Endothelial cell (in vitro differentiated cells): Measurements from ENCODE around the gene DZIP1. TPM values are rescaled to one million over a fixed set of nuclear protein-coding genes. Genes with fewer than 3 reads are reported as not detected.

Source experiments
- DNase-seq: peaks from one replicate; pipeline ENCODE4 v3.0.0; 2021; ENCODE audit warnings: low spot score
- H3K27ac Mint-ChIP-seq: one replicate; pipeline ENCODE4 v1.8.0; 2021; ENCODE audit warnings: mixed read lengths, inconsistent platforms; ENCODE audit not compliant: unreplicated experiment
- H3K27me3 Mint-ChIP-seq: one replicate; pipeline ENCODE4 v1.8.0; 2021; ENCODE audit warnings: mild to moderate bottlenecking, moderate library complexity, mixed read lengths, inconsistent platforms; ENCODE audit not compliant: unreplicated experiment
- H3K36me3 Mint-ChIP-seq: one replicate; pipeline ENCODE4 v1.8.0; 2021; ENCODE audit warnings: mild to moderate bottlenecking, low read depth, mixed read lengths, inconsistent platforms; ENCODE audit not compliant: unreplicated experiment
- H3K4me1 Mint-ChIP-seq: one replicate; pipeline ENCODE4 v1.8.0; 2021; ENCODE audit warnings: mild to moderate bottlenecking, mixed read lengths, inconsistent platforms; ENCODE audit not compliant: unreplicated experiment
- H3K4me3 Mint-ChIP-seq: one replicate; pipeline ENCODE4 v1.8.0; 2021; ENCODE audit warnings: mild to moderate bottlenecking, mixed read lengths, inconsistent platforms; ENCODE audit not compliant: unreplicated experiment
- H3K9me3 Mint-ChIP-seq: one replicate; pipeline ENCODE4 v1.8.0; 2021; ENCODE audit warnings: mixed read lengths, inconsistent platforms; ENCODE audit not compliant: unreplicated experiment
- total RNA-seq: library from RNA; stranded (reverse); fragmentation: NEBNext Ultra II Directional; extraction: Animal tissue kit (Norgen Biotek cat#: 25700); gene quantifications from one replicate; pipeline ENCODE4 v1.2.1, GENCODE V29; 2021; ENCODE audit not compliant: unreplicated experiment
- TF ChIP-seq, protein P1 (sequence below): fragments of 200-600 bp; sonication (generic); IDR thresholded peaks from one replicate; pipeline ENCODE4 v1.5.0; 2021; ENCODE audit warnings: antibody characterized with exemption; ENCODE audit not compliant: unreplicated experiment

DZIP1 gene
- total RNA-seq, 1 donor from 2014 or later = 39.7 TPM

DNA sequence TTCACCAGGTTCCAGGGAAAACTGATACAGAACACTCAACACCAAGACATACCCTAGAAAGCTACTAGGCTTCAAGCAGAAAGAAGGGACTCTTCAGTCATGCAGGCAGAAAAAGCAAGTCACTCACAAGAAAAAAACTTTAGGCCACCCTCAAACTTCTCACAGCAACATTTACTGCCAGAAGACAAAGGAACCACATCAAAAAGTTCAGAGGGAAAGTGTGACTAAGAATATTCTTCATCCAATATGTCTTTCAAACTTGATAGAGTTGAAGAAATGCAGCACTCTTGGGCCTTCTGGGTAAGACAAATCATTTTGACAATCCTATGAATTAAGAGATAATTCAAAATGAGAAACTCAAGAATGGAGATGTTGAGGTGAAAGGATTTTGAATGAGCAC is 7.7 kb downstream of the DZIP1 start:
- peaks cover 37% of the 10 kb centered on the region for H3K36me3 Mint-ChIP-seq
- TF ChIP-seq, protein P1, sequence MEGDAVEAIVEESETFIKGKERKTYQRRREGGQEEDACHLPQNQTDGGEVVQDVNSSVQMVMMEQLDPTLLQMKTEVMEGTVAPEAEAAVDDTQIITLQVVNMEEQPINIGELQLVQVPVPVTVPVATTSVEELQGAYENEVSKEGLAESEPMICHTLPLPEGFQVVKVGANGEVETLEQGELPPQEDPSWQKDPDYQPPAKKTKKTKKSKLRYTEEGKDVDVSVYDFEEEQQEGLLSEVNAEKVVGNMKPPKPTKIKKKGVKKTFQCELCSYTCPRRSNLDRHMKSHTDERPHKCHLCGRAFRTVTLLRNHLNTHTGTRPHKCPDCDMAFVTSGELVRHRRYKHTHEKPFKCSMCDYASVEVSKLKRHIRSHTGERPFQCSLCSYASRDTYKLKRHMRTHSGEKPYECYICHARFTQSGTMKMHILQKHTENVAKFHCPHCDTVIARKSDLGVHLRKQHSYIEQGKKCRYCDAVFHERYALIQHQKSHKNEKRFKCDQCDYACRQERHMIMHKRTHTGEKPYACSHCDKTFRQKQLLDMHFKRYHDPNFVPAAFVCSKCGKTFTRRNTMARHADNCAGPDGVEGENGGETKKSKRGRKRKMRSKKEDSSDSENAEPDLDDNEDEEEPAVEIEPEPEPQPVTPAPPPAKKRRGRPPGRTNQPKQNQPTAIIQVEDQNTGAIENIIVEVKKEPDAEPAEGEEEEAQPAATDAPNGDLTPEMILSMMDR = no peak
- H3K27me3 Mint-ChIP-seq = peaks cover 4% of the 10 kb centered on the region
- H3K9me3 Mint-ChIP-seq = no peaks in the 10 kb centered on the region
- peaks cover 10% of the 10 kb centered on the region for H3K4me1 Mint-ChIP-seq
- no peak overlapping the region for H3K4me3 Mint-ChIP-seq
- H3K27ac Mint-ChIP-seq = no peak overlapping the region
- DNase-seq = no peak

DNA sequence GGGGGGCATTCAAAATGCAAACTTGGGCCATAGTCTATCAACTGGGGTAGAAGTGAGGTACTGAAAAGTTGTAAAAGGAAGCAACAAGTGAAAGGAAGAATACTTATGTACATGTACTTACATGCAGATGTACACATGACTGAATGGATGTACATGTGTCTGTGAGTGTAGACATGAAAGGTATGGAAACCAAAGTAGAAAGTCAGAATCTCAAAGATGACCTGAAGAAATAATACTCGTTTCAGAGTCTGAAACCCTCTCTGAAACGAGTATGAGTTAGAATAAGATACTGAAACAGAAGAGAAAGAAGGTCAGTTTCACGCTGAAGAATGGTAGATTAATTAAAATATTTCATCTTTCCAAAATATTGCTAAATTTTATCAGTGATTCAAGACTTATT is 13.9 kb downstream of the DZIP1 start:
- no peaks in the 10 kb centered on the region for H3K9me3 Mint-ChIP-seq
- TF ChIP-seq, protein P1 = no peak
- no peak for DNase-seq
- H3K36me3 Mint-ChIP-seq = peaks cover 45% of the 10 kb centered on the region
- no peak overlapping the region for H3K27ac Mint-ChIP-seq
- peaks cover under 1% of the 10 kb centered on the region for H3K4me1 Mint-ChIP-seq
- no peak overlapping the region for H3K4me3 Mint-ChIP-seq
- H3K27me3 Mint-ChIP-seq = no peaks in the 10 kb centered on the region

DNA sequence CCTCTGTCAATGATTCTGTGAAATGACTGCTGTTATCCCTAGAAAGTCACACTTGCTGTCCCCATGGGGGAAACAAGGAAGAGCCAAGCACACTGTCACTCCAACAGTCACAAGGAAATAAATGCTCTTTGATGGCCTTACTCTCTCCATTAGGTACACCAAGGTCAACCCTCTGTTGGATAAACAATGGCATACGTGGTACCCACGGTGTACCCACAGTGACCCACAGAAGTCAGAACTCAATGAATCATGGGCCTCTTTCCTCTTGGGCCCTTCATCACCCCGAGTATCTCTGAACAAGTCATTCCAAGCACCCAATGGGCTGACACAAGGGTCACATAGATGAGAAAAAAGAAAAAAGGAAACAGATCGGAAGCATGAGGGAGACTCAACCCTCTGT is 15.4 kb downstream of the DZIP1 start:
- no peak for DNase-seq
- TF ChIP-seq, protein P1 = no peak
- Mint-ChIP-seq H3K9me3 (no peaks in the 10 kb centered on the region), H3K36me3 (peaks cover 44% of the 10 kb centered on the region), H3K27me3 (no peaks in the 10 kb centered on the region), H3K27ac (no peak overlapping the region), H3K4me3 (peak overlapping the region; percentile 53), H3K4me1 (no peaks in the 10 kb centered on the region)

DNA sequence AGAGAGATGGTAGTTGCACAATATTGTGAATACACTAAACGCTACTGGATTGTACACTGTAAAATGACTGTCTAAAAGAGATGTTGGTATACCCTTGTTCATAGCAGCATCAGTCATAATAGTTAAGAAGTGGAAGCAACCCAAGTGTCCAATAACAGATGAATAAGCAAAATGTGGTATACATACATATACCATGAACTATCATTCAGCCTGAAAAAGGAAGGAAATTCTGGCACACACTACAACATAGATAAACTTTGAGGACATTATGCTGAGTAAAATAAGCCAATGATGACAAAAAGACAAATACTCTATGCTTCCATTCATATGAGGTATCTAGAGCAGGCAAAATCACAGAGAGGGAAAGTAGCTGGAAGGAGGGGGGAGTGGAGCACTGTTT is 16.0 kb downstream of the DZIP1 start:
- H3K27me3 Mint-ChIP-seq = no peaks in the 10 kb centered on the region
- no peaks in the 10 kb centered on the region for H3K9me3 Mint-ChIP-seq
- DNase-seq = no peak
- no peak overlapping the region for H3K4me3 Mint-ChIP-seq
- H3K27ac Mint-ChIP-seq = no peak overlapping the region
- peaks cover 42% of the 10 kb centered on the region for H3K36me3 Mint-ChIP-seq
- TF ChIP-seq, protein P1 = no peak
- no peaks in the 10 kb centered on the region for H3K4me1 Mint-ChIP-seq

DNA sequence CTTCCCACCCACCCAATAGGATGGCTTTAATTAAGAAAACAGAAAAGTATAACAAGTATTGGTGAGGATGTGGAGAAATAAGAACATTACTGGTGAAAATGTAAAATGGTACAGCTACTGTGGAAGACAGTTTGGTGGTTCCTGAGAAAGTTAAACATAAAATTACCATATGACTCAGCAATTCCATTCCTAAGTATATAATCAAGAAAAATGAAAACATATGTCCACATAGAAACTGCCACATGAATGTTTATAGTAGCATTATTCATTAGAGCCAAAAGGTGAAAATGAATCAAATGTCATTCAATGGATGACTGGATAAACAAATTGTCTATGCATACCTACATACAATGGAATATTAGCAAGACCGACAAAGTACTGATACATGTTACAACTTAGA is 16.9 kb downstream of the DZIP1 start:
- Mint-ChIP-seq H3K27me3 (no peaks in the 10 kb centered on the region), H3K4me3 (no peak overlapping the region), H3K36me3 (peaks cover 37% of the 10 kb centered on the region), H3K9me3 (no peaks in the 10 kb centered on the region), H3K4me1 (no peaks in the 10 kb centered on the region), H3K27ac (no peak overlapping the region)
- TF ChIP-seq, protein P1 = no peak
- DNase-seq = no peak
